ENCODE measurements around the gene TLE4.

TLE4 gene

GRCh38 chr9:79700607-79701360, 129.0 kb downstream of the TLE4 start:
- Histone ChIP-seq H3K36me3 (ENCODE audit: control insufficient read depth, insufficient read depth, low read length) (no peaks in the 10 kb centered on the region), H3K27me3 (ENCODE audit: control insufficient read depth, insufficient read depth, low read length) (no peaks in the 10 kb centered on the region), H3K4me1 (no peaks in the 10 kb centered on the region), H3K4me2 (ENCODE audit: low read length) (no peak overlapping the region), H3K4me3 (ENCODE audit: low read depth, low read length) (no peak overlapping the region), H3K9ac (no peak overlapping the region), H2AFZ (no peak overlapping the region), H3K79me2 (no peaks in the 10 kb centered on the region), H3K9me3 (ENCODE audit: control insufficient read depth, low read length) (no peaks in the 10 kb centered on the region), H3K27ac (no peak overlapping the region)
- TF ChIP-seq CTCF (IDR thresholded peaks at IDR 0.05) = no peak

GRCh38 chr9:79701651-79702050, 129.9 kb downstream of the TLE4 start:
- no peak overlapping the region for H2AFZ ChIP-seq
- no peak overlapping the region for H3K4me2 ChIP-seq (ENCODE audit: low read length)
- H3K36me3 ChIP-seq (ENCODE audit: control insufficient read depth, insufficient read depth, low read length) = no peaks in the 10 kb centered on the region
- H3K79me2 ChIP-seq = no peaks in the 10 kb centered on the region
- H3K4me3 ChIP-seq (ENCODE audit: low read depth, low read length) = no peak overlapping the region
- no peak overlapping the region for H3K27ac ChIP-seq
- no peaks in the 10 kb centered on the region for H3K4me1 ChIP-seq
- no peaks in the 10 kb centered on the region for H3K27me3 ChIP-seq (ENCODE audit: control insufficient read depth, insufficient read depth, low read length)
- no peak for TF ChIP-seq CTCF (IDR thresholded peaks at IDR 0.05)
- no peak overlapping the region for H3K9ac ChIP-seq
- no peaks in the 10 kb centered on the region for H3K9me3 ChIP-seq (ENCODE audit: control insufficient read depth, low read length)

GRCh38 chr9:79705704-79706103, 133.9 kb downstream of the TLE4 start:
- Histone ChIP-seq H3K79me2 (no peaks in the 10 kb centered on the region), H3K27ac (no peak overlapping the region), H2AFZ (no peak overlapping the region), H3K9ac (no peak overlapping the region), H3K4me3 (ENCODE audit: low read depth, low read length) (no peak overlapping the region), H3K4me1 (no peaks in the 10 kb centered on the region), H3K9me3 (ENCODE audit: control insufficient read depth, low read length) (no peaks in the 10 kb centered on the region), H3K4me2 (ENCODE audit: low read length) (no peak overlapping the region), H3K27me3 (ENCODE audit: control insufficient read depth, insufficient read depth, low read length) (no peaks in the 10 kb centered on the region), H3K36me3 (ENCODE audit: control insufficient read depth, insufficient read depth, low read length) (no peaks in the 10 kb centered on the region)
- no peak for TF ChIP-seq CTCF (IDR thresholded peaks at IDR 0.05)

GRCh38 chr9:79706512-79706911, 134.7 kb downstream of the TLE4 start:
- Histone ChIP-seq H3K4me1 (no peaks in the 10 kb centered on the region), H3K4me2 (ENCODE audit: low read length) (no peak overlapping the region), H3K27me3 (ENCODE audit: control insufficient read depth, insufficient read depth, low read length) (no peaks in the 10 kb centered on the region), H3K9me3 (ENCODE audit: control insufficient read depth, low read length) (no peaks in the 10 kb centered on the region), H3K9ac (no peak overlapping the region), H3K79me2 (no peaks in the 10 kb centered on the region), H3K27ac (no peak overlapping the region), H2AFZ (no peak overlapping the region), H3K4me3 (ENCODE audit: low read depth, low read length) (no peak overlapping the region), H3K36me3 (ENCODE audit: control insufficient read depth, insufficient read depth, low read length) (no peaks in the 10 kb centered on the region)
- no peak for TF ChIP-seq CTCF (IDR thresholded peaks at IDR 0.05)

GRCh38 chr9:79707589-79707988, 135.8 kb downstream of the TLE4 start:
- no peak overlapping the region for H3K27ac ChIP-seq
- H3K36me3 ChIP-seq (ENCODE audit: control insufficient read depth, insufficient read depth, low read length) = no peaks in the 10 kb centered on the region
- no peaks in the 10 kb centered on the region for H3K9me3 ChIP-seq (ENCODE audit: control insufficient read depth, low read length)
- no peaks in the 10 kb centered on the region for H3K4me1 ChIP-seq
- H3K4me3 ChIP-seq (ENCODE audit: low read depth, low read length) = no peak overlapping the region
- no peak overlapping the region for H2AFZ ChIP-seq
- TF ChIP-seq CTCF (IDR thresholded peaks at IDR 0.05) = no peak
- no peak overlapping the region for H3K9ac ChIP-seq
- H3K27me3 ChIP-seq (ENCODE audit: control insufficient read depth, insufficient read depth, low read length) = no peaks in the 10 kb centered on the region
- no peak overlapping the region for H3K4me2 ChIP-seq (ENCODE audit: low read length)
- no peaks in the 10 kb centered on the region for H3K79me2 ChIP-seq
